Stimulated activated CD4-positive, alpha-beta T cell treated with anti-CD3 and anti-CD28 coated beads, Interleukin-15, amount 100 ng/mL, for 24 hours (primary cell): ENCODE data around the gene KAT2A.
A peak's percentile ranks its signal among the peaks of the same experiment; 100 is the strongest.
"Not testable (repeated sequence)": the region's sequence is repeated elsewhere in the genome, so short reads cannot be mapped to it uniquely, and the experiment has no call there.

Experiments used
- DNase-seq: peaks from one replicate; pipeline ENCODE4 v3.0.0-alpha.2; 2020

Gene KAT2A

DNA sequence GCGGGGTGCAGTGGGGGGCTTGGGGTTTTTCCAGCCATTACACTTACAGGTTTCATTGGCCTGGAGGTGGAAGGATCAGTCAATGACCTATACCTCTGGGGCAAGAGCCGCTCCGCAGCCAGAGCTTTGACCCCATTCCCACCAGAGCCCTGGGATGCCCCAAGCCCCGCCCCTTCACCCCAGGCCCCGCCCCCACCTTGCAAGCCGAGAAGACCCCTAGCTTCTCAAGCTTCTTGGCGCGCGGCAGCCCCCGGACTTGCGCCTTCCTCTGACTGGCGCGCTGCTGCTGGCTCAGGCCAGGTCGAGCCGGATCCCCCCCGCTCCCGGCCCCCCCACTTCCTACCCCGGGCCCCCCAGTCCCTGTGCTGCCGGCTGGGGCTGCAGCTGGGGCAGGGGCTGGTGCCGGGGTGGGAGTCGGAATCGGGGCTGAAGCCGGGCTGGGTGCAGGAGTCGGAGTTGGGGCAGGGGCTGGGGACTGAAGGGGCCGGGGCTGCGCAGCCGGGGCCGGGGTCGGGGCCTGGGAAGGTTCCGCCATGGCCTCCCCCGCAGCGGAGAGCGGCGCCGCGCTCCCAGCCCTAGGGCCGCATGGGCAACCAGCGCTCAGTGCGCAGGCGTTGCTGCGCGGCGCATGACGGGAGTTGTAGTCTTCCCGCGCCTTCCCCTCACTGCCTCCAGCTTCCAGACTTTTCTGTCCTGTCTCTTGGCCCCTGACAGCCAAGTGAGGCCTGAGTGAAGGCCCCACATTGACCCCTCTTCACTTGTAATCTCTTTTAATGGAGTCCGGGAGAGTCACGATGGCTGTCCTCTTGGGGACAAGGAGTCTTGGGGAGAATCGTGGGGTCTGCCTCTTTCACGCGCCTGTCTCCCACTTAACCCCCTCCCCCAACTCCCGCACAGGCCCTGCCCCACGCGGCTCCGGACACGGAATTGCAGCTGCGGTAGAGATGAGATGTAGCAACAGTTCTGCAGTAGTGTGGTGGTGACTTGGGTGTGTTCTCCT lies at the start of gene KAT2A:
TSS of gene KAT2A (minus strand) at position 598 of the 1,000 bp plus-strand sequence. CDS start at position 535, 63 bp downstream.
- peak; percentile 87 for DNase-seq

DNA sequence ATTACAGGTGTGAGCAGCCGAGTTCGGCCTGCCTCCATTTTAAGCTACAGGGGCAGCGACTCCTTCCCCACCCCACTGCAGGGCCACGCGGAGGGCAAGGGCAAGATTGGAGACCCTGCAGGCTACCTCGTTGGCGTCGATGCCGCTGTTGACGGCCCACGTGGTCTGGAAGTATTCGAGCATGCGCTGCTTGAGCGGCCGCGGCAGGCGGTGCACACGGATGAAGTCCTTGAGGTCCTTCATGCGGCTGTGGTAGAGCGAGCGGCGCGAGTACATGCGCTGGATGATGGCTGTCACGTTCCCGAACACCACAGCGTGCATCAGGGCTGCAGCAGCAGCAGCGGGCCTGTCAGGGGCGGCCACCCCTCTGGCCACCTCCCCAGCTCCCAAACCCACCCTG lies 48.2 kb upstream of the KAT2A start:
- DNase-seq = no peak

DNA sequence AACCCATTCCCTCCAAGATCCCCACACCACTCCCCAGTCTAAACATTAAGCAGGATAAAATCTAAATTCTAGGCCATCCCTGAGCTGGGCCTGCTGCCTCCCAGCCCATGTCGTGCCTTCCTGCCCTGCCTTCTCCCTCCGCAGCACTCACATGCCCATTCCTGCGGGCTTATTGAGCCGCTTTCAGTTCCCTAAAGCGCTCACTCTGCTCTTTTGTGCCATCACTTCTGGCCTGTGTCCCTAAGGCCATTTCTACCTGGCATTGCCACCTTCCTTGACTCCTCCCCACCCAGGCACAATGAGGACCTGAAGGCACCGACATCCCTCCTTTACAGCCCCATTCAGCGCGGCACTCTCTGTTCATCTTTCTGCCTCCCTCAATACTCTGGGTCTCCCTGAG lies 46.6 kb upstream of the KAT2A start:
- DNase-seq = no peak

DNA sequence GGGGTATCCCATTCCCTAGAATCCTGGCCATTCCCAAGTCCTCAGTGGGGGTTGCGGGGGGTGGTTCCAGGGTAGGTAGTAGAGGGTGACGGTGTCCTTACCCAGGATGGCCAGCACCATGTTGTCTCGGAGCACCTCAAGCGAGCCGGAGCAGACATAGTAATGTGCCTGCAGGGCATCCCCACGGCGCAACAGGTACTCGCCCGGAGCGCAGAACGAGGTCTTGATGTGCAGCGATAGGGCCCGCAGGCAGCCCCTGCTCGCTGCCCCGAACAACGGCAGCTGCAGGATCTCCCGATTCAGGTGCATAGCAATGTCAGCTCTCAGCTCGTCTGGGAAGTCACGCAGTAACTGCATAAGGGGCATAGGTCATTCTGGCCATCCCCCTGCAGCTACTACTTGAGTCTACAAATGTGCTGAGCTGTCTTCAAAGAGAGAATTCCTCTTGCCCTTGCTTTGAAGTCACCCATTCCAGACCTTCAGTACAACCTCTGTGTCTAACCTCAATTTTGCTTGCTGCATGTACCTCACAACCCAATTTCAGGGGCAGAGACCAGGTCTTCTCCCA lies 45.1 kb upstream of the KAT2A start:
- DNase-seq = no peak

DNA sequence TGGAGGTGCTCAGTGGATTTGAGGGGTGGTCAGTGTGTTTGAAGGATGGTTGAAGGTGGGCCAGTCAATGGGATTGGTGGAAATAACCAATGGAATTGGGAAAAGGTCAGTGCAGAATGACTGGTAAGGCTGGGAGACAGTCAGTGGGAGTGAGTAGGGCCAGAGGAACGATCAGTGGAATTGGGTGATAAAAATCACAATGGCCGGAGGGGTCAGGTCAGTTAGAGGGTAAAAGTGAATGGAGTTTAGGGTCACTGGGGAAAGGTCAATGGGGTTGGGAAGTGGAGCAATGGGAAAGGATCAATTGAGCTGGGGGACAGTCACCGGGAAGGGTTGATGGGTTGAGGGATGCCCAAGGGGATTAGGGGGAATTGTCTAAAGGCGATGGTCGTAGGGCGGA lies 44.6 kb upstream of the KAT2A start:
- DNase-seq = no peak

DNA sequence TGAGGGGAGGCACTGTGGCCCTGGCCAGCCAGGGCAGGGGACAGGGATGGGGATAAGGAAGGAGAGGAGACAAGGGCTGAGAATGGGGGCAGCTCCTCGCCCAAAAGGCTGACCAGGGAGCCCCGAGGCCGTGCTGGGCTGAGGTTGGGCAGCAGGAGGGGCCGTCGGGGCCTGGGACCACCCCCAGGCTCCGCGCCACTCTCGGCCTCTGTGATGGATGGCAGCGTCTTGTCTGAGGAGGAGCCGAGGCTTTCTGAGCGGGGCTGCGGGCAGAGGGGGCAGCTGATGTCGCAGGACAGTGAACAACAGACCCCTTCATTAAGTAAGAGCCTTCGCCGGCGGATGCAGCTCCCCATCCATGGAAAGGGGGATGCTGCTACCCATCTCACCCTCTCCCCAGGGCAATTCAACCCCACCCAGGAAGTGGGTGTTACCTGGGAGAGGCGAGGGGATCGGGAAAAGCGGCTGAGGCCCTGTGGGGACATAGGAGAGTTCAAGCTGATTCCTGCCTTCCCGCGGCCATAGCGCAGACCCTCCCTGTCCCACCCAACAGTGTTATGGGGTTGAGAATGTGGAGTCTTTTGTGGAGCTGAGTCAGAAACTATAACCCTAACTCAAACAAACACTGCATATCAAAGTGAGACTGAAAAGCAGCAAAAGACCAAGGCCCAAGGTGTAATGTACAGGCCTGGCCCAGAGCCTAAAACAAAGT lies 42.7 kb upstream of the KAT2A start:
- DNase-seq = no peak

DNA sequence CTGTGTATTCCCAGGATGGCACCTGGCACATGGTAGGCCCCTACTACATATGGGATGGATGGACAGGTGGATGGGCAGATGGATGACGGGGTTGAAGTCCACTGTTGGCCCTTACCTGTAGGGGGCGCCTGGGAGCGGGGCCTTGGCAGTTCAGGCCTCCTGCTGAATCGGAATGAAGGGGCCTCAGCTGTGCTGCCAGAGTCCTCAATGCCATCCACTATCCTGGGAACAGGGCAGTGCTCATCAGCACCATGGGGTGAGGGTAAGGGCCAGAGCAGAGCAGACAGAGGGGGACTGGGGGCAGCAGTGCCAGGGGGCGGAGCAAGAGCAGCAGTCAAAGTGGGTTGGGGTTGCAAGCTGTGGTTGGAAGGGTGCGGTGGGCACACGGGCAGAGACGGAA lies 41.9 kb upstream of the KAT2A start:
- peak; percentile 72 for DNase-seq

DNA sequence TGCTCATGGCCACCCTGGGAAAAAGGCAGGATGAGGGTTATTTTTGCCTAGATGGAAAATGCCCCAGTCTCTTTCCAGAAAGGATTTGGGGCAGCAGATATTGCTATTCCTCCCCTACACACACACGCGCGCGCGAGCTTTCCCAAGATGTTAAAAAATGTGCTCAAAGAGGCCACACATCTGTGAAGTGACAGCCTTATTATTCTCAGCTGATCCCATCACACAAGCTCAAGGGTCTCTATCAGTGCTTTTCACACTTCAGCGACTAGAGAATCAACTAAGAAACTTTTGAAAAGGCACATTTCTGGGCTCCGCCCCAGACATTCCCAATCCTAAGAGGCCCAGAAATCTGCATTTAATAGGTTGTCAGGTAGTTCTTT lies 39.4 kb upstream of the KAT2A start:
- no peak for DNase-seq

DNA sequence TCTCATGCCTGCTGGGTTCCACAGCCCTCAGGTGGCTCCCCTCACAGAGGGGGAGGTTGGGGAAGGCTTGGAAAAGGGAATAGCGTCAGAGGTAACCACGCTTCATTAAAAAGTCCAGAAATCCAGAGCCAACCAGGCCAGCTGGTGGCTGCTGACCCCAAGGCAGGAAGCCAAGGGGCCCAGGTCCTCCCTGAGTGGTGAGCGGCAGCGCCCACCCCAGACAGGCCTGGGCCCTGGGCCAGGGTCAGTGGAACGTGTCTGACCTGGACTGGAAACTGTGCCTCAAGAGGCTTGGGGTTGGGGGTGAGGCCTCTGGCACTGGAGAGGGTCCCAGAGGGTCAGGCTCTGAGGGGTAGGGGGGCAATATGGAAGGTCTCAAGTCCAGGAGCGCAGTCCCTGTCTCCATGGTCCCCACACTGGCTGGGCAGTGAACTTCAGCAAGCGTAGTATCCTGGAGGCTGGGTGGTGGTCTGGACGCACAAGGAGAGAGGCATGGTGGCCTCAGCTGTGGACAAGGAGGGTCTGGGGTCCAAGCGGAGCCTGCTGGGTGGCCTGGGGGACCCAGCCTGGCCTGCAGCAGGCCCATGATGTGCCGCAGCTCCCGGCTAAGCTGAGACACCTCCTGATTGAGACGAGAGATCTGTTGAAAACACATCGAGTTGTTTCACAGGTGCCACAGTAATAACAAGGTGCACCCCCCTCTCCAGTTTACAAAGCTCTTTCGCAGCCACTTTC lies 38.8 kb upstream of the KAT2A start:
- no peak for DNase-seq

DNA sequence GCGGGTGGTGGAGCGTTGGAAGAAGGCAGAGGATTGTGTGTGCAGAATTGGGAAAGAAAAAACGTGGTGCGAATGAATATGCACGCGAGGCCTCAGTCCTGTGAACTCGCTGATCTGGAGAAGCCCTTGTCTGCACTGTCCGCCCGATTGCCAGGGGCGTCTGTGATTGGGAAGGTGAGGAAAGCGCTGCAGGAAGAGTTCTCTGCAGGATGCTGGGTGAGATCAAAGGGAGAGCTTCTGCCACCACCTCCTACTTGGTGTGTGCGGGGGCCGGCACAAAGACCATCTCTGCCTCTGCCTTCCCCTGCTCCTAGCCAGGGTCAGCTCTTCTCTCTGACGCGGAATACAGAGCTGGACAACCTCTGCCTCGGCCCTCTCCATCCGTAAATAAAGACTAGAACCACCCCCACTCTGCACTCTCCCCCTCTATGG lies 34.5 kb upstream of the KAT2A start:
- no peak for DNase-seq

DNA sequence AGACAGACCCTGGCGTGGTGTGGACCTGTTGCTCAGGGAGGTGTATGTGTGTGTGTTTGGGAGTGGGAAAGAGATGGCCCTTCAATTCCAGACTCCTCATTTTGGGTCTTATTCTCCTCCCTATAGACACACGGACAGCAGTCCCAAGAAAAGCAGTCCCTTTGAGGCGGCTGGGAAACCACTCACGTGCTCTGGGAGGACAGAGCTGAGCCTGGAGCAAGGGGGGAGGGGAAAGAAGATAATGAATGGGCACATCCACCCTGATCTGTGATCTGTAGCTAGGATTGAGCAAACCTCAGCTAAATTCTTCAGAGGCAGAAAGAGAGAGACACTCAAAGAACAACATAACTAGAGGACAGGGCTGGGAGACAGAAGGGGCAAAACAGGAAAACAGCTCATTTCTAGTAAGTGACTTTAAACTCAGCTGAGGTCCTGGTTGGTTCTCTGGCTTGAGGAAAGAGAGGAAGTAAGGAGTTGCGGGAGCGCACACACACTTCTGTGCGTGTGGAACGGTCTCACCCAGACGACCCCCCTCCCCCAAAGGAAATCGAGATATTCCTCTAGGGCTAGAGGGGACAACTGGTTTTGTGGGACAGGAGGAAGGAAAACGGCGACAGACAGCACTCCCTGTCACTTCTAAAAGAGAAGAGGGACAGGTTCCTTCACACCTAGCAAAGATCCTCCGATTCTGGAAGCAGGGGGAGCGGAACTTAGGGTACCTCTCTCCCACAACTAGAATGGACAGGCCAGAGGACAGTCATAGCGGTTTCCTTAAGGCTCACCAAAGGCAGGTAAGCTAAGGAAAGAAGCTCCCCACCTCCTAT lies 33.0 kb upstream of the KAT2A start:
- DNase-seq = no peak

DNA sequence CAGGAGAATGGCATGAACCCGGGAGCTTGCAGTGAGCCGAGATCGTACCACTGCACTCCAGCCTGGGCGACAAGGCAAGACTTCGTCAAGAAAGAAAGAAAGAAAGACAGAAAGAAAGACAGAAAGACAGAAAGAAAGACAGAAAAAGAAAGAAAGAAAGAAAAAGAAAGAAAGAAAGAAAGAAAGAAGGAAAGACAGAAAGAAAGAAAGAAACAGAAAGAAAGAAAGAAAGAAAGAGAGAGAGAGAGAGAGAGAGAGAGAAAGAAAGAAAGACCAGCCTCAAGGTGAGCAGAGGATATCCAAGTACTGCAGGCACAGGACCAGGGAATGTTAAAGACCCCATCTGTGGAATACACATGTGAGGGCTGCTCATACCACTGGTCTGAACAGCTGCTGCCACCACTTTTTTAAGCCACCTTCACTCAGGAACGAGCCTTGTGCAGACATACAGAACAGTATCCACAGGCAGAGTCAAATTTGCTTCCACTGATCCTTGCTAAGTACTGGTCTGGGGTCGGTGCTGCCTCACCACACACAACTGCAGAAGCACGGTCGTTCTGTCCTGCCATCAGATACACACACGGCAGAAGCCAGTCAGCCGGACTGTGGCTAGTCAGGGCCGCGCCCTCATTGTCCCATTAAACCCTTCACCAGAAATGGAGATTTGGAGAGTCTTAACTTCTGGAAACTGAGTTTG lies 25.9 kb upstream of the KAT2A start:
- no peak for DNase-seq

DNA sequence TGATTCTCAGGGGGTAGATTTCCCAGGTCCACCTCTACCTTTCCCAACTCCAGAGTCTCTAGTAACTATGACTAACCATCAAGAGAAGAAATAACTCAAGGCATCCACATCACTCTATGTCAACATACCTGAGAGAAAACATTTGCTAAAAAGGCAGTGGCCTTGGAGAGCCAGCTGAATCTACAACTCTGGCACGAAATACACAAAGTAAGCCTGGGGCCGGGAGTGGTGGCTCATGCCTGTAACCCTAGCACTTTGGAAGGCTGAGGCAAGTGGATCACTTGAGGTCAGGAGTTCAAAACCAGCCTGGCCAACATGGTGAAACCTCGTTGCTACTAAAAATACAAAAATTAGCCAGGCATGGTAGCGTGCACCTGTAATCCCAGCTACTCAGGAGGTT lies 22.0 kb upstream of the KAT2A start:
- not testable (repeated sequence) for DNase-seq

DNA sequence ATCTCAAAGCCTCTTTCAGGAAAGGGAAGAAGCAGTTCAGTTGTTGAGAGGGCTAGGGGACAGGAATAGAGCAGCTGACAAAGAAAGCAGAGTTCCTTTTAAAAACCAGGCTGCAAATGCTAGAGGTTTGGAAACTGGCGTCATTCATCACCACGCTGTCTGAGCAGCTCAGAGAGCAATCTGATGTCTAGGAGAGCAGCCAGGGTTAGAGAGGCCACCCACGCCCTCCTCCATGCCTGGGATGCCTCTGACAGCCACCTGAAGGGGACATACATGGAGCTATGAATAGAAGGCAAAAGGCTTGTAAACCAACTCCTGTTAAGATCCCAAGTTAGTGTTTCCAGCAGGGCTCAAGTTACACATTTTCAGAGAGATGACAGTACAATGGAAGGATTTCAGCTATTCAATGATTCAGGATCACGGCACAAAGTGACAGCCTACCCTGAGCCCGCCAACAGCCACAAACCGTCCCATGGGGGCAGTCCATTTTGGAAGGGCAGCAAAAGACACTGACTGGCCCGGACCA lies 21.3 kb upstream of the KAT2A start:
- DNase-seq = no peak

DNA sequence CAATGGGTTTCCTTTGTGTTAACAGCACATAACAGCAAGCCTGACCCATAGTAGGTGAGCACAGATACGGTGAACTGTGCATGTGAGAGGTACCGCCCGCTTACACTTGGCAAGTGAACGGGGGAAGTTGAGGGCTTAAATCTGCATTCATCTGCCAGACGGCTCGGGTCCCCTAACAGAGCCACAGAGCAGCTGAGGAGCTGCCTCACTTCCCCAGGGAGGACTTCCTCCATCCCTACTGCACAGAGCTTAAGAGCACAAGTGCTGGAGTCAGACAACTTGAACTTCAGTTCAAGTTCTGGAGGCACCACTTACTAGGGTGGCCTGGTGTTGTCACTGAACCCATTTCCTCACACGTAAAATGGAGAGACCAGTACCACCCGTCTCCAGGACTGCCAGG lies 20.2 kb upstream of the KAT2A start:
- no peak for DNase-seq

DNA sequence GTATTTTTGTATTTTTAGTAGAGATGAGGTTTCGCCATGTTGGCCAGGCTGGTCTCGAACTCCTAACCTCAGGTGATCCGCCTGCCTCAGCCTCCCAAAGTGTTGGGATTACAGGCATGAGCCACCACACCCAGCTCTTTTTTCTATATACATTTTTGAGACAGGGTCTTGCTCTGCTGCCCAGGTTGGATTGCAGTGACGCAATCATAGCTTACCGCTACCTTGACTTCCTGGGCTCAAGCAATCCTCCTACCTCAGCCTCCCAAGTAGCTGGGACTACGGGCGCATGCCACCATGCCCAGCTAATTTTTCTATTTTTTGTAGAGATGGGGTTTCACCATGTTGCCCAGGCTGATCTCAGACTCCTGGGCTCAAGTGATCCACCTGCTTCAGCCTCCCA lies 19.5 kb upstream of the KAT2A start:
- not testable (repeated sequence) for DNase-seq

DNA sequence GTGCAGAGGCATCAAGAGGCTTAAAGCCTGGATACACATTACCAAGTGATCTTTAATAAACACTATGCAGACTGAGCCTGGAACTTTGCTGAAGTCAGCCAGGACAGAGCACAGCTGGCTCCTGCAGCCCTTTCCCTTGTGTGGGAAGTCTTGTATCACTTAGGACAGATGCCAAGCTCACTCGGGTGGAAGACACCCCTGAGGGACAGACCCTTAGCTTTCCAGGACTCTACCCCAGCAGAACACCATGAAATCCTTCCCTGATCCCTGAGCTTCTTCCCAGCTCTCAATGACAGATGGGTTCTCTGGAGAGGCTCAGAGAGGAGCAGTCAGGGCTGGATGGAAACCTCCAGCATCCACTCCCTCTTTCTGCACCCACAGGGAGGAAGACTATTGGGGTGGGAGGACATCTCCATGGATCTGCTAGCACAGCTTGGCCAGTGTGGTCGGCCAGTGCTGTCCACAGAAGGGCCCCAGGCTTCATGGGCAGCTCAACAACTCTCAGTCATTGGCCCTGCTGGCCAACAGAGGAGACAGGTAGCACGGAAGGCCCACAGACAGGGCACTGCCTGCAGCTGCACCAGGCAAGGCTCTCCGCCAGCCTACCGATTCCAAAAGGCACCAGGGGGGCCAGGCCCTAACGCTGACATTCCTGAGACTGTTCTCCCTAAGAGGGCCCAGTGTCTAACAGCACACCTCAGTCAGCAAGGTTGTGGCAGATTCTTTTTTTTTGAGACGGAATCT lies 17.8 kb upstream of the KAT2A start:
- DNase-seq = no peak

DNA sequence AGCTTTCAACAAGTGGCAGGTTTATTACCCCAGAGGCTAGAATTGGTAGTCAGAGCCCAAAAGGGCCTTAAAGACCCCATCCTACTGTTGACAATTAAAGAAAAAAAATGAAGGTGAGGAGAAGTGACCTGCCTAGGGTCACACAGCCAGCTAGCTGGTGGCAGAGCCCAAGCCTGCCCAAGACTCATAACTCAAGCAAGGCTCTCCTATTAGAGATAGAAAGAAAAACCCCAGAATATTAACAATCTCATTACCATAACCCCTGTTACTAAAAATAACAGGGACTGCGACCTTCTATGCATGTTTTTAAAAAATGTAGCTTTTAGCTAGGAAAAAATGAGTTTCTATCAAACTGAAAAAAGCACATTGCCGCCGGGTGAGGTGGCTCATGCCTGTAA lies 15.5 kb upstream of the KAT2A start:
- DNase-seq = no peak

DNA sequence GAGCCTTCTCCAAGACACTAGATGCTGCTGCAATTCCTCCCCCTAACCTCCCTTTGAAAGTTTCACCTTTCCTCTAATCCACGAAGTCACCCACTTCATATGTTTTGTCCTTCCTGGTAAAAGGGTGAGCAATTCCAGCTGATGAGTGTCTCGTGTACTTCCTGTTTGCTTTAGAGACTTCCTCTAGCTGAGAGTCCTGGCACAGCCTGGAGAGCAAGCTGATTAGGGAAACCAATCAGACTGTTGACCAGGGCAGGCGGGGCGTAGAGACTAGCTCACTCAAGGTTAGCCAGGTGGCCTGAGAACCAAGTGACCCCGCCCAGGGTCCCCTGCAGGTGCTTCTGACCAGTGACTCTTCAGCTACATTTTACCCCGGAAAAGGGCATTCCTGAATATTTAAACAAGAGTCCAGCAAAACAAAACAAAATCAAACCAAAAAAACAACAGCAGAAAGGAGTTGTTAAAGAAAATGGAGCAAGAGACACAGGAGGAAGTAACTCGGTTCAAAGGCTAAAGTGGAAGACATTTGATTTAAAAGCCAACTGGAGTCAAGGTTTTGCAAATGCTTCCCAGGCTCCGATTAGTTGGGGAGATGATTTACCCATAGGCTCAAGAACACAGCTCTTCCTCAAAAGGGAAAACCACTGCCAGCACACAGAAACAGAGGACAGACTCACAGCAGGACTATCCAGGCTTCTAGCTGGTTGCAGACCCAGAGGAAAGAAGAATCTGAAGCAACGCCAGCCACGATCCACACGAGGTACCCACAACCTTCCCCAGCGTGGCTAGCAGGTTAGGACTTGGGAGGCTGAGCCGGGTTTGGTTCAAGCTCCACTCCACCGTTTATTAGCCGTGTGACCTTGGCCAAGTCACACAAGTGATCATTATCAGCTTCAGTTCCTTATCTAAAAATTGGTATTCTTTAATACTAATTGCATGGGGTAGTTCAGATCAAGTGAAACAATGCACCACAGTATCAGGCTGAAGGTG lies 14.8 kb upstream of the KAT2A start:
- no peak for DNase-seq
